Measurements from ENCODE around the gene PGRMC2.
A peak's percentile ranks its signal among the peaks of the same experiment; 100 is the strongest.
"Not testable (repeated sequence)": the region's sequence is repeated elsewhere in the genome, so short reads cannot be mapped to it uniquely, and the experiment has no call there.

PGRMC2 gene

GRCh38 chr4:128265550-128265949 lies 22.1 kb downstream of the PGRMC2 start:
- DNase-seq = not testable (repeated sequence)

DNA sequence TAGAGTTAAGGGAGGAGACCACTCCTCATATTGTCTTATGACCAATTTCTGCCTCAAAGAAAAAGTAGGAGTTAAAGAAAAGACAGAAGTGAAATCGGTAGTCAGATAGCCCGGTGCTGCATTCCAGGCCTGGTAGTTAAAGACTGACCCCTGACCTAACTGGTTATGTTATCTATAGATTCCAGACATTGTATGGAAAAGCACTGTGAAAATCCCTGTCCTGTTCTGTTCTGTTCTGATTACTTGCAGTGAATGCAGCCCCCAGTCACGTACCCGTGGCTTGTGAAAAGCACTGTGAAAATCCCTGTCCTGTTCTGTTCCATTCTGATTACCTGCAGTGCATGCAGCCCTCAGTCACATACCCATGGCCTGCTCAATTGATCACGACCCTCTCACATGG lies 27.7 kb downstream of the PGRMC2 start:
- not testable (repeated sequence) for DNase-seq

DNA sequence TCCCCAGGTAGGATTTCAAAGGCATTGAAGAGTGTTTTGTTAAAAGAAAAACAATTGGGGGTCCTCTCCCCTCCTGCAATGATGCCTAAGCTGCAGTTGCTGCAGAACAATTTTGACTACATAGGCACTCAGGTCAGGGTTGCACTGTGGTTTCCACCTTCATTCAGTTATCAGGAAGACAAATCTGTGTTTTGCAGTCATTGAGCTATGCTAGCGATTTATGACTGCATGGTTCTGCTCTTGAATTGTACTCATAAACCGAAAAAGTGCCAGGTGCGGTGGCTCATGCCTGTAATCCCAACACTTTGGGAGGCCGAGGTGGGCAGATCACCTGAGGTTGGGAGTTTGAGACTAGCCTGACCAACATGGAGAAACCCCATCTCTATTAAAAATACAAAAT lies 29.4 kb downstream of the PGRMC2 start:
- DNase-seq = not testable (repeated sequence)

GRCh38 chr4:128256539-128256938 lies 31.1 kb downstream of the PGRMC2 start:
- DNase-seq = no peak

- no peak for DNase-seq
These were observed 31.7 kb downstream of the PGRMC2 start for GRCh38 chr4:128255906-128256305.

DNA sequence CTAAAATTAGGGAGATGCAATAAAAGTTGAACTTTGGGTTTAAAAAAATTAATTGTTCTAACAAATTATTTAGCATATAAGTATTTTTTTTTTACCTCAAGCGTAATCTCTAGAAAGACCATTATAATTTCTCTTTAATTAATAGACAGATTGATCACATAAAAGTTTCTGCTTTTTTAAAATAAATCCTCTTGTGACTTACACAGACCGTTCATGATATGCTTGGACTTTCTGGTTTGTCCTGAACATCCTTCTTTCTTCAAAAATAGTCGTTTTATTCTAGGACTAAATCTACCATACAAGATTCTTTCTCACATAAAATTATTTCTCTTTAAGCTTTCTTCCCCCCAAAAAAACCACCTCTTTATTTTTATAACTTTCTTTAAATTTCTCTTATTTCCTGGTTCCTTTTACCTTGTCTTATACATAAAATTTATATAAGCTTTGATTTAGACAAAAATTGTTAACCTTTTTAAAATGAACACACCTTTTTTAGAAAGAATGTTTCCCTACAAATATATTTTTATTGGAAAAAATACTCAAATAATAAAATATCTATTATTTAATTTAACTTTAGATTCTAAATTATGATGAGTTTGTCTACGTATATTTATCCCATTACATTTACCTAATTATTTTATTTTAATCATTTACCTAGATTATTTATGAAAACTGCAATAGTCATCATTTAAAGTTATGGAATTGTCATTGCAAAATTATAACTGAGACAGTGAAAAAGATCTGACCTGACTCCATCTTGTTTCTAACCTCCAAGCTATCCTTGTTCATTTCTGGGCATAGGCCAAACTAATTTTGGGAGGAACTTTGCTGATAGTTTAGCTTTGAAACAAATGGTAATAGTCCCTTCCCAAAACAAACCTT lies 37.6 kb downstream of the PGRMC2 start:
- no peak for DNase-seq

- DNase-seq = no peak
These were observed 39.7 kb downstream of the PGRMC2 start for GRCh38 chr4:128247906-128248305.

GRCh38 chr4:128245391-128245790 lies 42.2 kb downstream of the PGRMC2 start:
- not testable (repeated sequence) for DNase-seq

DNA sequence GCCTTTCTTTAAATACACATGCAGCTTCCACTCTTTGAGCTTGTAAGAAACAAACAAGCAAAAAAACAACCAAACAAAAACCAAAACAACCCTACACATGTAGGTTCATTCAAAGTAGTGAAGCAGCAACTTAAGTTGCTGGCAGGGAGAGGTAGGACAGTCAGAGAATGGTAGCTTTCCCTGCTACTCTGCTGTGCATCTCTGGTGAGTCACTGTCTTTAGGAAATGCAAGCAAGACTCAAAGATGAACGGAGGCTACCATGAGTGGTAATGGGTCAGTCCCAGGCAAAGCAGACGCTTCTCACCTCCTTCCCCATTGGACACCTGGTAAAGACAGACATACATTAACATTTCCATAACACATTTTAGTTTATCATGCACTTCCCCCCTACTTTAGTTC lies 43.2 kb downstream of the PGRMC2 start:
- peak; percentile 11 for DNase-seq

GRCh38 chr4:128242601-128243000 lies 45.0 kb downstream of the PGRMC2 start:
- DNase-seq = no peak

GRCh38 chr4:128241981-128242380 lies 45.6 kb downstream of the PGRMC2 start:
- DNase-seq = no peak

- peak; percentile 78 for DNase-seq
These were observed 46.1 kb downstream of the PGRMC2 start for GRCh38 chr4:128241425-128241913.

GRCh38 chr4:128241019-128241418 lies 46.6 kb downstream of the PGRMC2 start:
- no peak for DNase-seq

DNA sequence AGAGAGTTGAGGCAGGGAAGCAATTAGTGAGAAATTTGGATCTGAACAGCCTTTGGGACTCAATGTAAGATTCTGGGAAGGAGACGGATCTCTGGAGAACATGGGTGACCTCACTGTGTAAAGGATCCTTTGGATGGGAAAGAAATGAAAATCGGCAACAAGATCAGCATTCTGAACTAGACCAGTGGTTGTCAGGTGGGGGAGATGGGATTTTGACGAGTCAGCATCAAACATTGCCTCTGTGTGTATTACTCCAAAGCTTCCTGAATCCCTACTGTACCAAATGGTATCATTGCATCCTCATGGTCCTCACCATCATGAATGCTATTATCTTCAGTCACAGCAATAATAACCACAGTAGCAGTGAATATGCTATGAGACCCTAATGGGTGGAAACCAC lies 52.8 kb downstream of the PGRMC2 start:
- no peak for DNase-seq

- no peak for DNase-seq
These were observed 54.9 kb downstream of the PGRMC2 start for GRCh38 chr4:128232719-128233118.

DNA sequence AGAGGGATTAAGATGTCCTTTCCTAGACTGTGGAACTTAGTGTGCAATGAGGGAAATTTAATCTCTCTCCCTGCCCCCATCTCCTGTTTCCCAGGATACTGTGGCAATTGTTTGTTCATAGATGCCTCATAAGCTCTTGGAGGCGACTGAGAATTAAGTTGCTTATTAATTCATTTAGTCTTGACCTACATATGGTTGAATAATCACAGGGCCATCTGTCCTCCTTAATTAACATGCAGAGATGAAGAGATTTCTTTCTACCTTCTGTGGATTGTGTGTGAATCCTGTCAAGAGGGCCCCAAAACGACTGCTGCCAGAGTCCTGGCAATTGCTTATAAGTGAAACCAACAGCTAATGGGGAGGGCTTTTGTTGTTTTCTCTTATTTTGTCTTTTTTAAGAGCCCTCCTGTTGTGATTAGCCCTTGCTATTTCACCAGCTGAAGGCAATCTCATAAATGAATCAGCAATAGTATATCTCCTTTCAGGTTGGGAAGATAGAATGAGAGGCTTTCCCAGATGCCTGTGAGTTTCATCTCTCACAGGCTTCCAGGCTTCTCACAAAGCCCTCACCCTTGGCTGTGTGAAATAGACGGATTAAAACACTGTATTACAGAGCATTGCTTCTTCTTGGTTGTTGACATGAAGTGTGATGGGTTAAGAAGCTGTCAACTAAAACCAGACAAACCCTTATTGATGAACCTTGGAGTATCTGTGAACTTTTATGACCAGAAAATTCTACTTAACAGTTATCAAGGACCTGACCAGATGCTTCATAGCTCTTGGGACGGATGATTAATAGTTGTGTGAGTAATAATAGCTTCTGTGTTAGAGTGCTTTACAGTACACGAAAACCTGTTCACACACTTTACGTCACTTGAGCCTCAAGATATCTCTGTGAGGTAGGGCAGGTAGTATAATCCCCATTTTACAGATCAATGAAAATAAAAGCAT lies 58.5 kb downstream of the PGRMC2 start:
- DNase-seq = peak; percentile 12

- DNase-seq = no peak
These were observed 59.5 kb downstream of the PGRMC2 start for GRCh38 chr4:128227991-128228571.

GRCh38 chr4:128225148-128225547 lies 62.5 kb downstream of the PGRMC2 start:
- peak; percentile 4 for DNase-seq

- no peak for DNase-seq
These were observed 66.0 kb downstream of the PGRMC2 start for GRCh38 chr4:128221586-128221985.

GRCh38 chr4:128220286-128221235 lies 67.1 kb downstream of the PGRMC2 start:
- DNase-seq = peak; percentile 64

Measured in HCEC 1CT (cell line).